GM21515 (cell line): ENCODE data around the gene ABLIM1.
"Not testable (repeated sequence)": the region's sequence is repeated elsewhere in the genome, so short reads cannot be mapped to it uniquely, and the experiment has no call there.

Source experiments
- ATAC-seq: cut with Tn5 transposase; IDR thresholded peaks from one replicate; pipeline ENCODE4 v1.9.1; 2021; ENCODE audit not compliant: unreplicated experiment

Gene ABLIM1

DNA sequence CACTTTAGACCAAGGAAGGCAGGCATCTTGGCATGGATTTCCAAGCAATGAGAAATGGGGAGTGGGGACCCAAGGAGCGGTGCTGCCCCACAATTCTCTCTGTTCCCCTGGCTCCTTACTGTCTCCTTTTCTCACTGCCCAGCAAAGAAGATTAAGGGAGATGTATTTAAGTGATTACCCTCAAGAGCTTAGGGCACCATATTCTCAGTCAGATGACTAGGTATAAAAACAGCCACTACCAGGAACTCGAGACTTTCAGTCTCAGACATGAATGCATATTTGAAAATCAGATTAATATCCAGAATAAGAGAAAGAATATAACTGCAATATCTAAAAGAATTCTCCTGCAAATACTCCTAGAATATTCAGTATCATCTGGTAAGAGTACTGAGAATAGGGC lies at the start of gene ABLIM1:
Gene ABLIM1 (minus strand): TSS at position 101 of the 400 bp plus-strand sequence. CDS start 75 bp downstream, at position 26.
- ATAC-seq = no peak

DNA sequence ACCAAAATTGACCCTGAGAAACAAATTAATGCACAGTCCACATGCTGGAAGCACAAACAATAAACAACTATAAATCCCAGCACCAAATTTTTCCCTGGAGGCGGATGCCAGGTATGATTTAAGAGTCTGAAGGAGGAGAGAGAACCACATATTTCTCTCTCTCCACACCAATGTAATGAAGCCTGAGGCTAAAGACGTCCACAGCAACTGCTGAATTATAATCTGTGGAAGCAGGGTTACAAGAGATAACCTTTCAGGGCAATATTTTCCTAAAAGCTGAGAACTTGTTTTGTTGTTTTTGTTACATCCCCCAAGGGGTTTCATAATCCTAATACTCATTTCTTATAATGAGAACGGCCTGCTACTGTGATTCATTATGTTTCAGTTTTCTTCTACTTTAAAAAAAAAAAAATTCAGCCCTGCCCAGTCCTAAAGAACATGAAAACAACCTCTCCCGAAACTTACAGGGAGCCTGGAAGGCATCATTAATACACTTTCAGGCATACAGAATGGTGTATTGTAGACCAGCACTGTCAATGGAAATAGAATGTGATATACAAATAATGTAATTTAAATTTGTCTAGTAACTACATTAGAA lies 48.5 kb upstream of the ABLIM1 start:
- no peak for ATAC-seq

GRCh38 chr10:114704679-114705078 lies 46.6 kb upstream of the ABLIM1 start:
- ATAC-seq = no peak

DNA sequence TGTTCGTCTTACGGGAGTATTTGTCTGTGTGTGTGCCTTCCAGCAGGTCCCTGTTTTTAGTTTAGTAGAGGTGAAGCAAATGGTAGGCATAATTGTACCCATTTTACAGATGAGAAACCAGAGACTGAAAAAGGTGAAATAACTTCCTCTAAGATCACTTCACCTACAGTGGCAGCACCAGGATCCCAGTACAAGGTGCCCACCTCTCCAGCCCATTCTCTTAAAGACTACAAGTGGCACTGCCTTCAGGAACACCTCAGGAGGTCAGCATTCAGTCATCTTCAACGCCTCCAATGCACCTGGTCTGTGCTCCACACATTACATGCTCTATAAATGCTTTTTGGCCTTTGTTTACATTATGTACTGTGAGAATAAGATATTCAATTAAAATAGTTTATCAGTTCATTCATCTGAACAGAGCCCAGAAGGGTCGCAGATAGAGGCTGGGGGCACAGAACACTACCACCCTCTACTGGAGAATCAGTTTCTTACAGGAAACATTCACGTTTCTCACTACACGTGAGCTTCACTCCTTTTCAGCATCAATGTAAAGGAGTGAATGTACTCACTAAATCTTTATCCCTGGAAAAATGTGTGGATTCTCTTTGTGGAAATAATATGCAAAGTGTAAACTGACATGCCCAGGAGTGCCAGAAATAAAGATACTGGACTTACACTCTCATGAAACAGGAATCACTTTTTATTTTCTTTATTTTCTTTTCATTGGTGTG lies 45.5 kb upstream of the ABLIM1 start:
- ATAC-seq = no peak

DNA sequence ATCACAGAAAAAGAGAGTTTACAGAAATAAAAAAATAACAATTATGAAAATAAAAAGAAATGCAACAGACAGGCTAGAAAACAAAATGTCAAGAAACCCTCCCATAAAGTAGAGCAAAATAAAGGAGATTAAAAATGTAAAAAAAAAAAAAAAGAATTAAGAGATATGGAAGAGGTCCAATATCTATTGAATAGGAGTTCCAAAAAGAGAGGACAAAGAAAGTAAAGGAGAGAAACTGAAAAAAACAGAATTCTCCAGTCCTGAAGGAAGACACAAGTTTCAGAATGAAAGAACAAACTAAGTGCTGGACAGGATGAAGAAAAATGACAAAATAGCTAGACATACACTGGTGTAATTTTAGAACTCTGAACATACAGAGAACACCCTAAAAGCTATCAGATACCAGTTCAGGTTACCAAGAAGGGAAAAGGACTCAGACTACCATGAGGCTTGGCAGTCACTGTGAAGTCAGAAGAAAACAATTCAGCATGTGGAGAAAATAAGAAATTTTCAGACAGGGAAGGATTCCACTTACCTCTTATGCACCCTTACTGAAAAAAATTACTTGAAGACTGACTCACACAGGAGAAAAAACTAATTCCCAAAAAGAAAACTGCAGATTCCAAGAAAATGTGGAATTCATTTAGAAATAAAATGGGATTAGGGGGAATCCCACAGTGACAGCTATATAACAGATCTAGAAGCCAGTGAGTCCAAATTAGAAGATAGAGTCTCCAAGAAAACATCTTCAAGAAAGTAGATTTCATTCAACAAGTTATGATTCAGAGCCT lies 40.4 kb upstream of the ABLIM1 start:
- no peak for ATAC-seq

DNA sequence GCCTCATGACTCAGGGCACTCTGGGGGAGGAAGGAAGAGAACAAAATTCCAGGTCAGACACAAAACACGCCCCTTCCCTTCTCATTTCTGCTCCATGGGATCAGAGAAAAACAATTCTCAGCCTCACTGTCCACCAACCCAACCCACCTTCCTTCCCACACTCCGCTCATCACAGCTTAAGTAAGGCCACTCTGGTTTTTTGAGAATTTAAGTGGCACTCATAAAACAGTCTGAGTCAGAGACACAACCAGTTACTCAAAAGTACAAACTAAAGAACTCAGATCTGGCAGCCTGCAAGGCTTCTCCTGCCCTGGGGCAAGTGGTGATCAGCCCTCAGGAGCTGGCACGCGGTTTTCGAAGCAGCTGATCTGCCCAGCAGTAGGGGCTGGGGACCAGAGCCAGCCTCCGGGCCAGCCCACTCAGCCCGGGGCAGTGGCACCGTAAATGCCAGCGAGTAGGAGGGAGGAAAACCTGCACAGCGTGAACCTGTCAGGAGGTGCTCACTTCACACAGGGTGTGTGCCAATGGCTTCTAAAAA lies 39.1 kb upstream of the ABLIM1 start:
- no peak for ATAC-seq

DNA sequence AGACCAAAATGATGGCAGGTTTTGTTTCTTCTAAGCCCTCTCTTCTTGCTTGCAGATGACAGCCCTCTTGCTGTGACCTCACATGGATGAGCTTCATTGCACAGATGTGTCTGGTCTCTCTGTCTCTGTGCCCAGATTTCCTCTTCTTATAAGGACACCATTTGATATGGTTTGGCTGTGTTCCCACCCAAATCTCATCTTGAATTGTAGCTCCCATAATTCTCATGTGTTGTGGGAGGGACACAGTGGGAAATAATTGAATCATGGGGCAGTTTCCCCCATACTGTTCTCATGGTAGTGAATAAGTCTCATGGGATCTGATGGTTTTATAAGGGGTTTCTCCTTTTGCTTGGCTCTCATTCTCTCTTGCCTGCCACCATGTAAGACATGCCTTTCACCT lies 38.2 kb upstream of the ABLIM1 start:
- not testable (repeated sequence) for ATAC-seq

DNA sequence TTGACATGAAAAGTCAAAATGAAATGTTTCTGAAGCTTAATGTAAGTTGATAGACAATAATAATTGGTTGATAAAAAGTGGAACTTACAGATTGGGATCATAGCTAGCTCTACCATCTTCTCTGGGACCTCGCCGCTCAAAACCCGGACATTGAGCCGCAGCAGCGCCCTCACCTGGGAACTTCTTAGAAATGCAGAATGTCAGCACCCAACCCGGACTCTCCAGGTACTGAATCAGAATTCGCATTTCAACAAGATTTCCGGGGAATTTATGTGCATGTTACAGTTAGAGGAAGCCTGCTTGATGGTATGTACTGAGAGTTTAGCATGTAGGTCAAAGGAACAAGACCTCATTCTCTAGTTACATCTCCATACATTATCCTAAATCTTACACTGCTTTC lies 36.7 kb upstream of the ABLIM1 start:
- ATAC-seq = peak; percentile 59

GRCh38 chr10:114694062-114694461 lies 36.0 kb upstream of the ABLIM1 start:
- no peak for ATAC-seq

- no peak for ATAC-seq
Measured at GRCh38 chr10:114691442-114691941, 33.4 kb upstream of the ABLIM1 start.

DNA sequence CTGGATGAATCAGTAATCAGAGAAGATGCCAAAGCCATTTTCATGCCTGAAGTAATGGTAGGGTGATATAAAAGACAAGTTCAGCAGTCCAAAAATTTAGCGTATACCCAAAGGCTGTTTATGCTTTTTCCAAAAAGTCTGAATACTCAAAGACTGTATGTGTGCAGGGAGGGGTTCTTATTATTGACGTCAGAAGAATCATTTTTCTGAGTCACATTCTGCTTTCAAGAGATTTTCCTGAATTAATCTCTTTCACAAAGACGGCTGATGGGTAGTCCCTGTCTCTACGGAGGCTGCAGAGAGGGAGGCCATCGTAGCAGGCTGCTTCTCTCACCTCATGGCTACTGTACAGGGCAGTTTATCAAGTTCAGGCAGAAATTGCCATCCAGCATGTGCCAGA lies 30.7 kb upstream of the ABLIM1 start:
- no peak for ATAC-seq

- ATAC-seq = no peak
Measured at GRCh38 chr10:114687459-114687858, 29.4 kb upstream of the ABLIM1 start.

DNA sequence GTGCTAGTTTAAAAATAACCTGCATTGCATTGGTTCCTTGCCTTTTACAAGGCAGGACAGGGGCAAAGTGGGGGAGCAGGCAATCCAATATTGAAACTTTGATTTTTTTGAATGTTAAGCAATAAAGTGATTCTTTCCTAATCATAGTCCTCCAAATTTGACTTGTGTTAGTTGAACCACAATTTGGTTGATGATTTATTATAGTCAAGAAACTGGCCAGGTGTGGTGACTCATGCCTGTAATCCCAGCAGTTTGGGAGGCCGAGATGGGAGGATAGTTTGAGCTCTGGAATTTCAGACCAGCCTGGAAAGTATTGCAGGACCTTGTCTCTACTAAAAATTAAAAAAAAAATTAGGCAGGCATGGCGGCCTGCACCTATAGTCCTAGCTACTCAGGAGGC lies 27.9 kb upstream of the ABLIM1 start:
- no peak for ATAC-seq

DNA sequence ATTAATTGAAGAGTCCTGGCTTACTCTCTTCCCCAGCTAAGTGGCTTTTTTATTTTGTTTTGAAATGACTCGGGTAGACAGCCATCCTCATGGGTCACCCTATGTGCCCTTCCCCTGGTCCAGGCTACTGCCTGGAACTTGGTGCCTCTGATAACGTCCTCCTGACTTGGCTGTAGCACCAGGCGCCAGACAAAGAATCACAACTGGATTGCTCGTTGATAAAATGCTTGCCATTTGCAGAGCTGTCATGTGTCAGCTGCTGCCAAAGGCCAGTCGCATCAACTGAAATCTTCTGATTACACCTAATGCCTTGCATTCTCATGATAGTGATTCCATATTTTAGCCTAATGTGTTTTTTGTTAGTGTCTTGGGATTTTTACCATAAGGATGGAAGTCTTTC lies 27.4 kb upstream of the ABLIM1 start:
- ATAC-seq = no peak

- ATAC-seq = no peak
Measured at GRCh38 chr10:114684822-114685209, 26.7 kb upstream of the ABLIM1 start.

DNA sequence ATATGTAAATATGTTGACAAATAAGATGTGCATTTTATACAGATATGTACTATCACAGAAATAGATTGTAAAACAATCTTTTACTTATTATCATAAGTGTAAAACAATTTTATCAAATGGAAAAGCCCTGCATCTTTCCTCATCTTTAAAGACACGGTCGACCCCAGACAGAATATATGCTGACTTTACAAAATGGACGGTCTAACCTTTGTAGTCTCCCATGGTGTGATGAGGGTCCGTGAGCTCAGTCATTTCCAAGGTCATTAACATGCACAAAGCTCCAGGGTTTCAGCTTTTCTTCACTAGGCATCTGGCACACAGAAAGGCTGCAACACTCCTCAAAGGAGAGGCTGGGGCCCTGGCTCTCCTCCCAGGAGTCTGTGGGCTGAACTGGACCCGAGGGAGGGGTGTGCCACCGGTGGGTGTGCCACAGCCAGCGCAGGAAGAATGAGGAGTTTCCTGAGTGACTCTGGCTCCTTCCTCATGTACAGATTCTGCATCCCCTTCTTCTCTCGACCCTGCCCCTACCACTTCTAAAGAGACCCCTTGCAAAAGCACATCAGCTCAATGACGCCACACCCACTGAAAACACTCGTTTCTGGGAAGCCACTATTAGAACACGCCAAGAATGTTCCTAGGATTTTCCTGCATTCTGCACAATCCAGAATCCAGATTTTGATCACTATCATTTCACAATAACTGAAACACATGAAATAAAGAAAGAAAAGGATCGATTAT lies 26.2 kb upstream of the ABLIM1 start:
- ATAC-seq = no peak

DNA sequence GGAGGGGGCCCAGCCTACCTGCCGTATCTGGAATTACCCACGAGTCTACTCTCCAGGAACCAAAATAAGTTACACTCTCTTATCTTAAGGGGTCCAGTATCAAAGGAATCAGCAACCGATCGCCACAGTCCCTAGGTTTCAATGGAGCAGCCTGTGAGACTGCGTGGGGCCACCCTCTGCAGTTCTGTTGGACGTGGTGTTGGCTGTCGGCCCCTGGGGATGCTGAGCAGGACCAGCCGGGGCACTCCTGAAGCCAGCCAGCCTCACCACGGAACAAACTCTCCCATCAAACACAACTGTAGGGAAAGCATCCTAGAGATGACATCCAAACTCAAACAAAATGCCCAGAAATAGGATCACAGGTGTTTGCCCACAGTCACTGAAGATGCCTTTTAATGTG lies 25.5 kb upstream of the ABLIM1 start:
- no peak for ATAC-seq

DNA sequence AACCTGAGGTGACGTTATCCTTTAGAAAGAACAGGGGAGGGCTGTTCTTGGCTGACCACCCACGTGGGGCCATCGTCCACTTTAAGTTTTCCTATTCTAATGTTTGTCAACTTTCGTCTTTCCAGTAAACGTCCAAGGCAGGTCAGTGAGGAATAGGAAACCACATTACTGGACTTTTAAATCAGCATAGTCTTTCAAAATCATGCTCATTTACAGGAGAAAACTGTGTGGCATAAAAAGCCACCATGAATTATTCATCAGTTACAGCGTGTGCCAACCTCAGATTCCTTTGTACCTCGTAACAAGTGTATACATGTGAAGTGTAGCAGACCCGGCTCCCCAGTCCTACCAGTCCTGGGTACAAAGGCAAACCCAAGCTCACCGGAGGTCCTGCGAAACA lies 25.1 kb upstream of the ABLIM1 start:
- ATAC-seq = no peak

DNA sequence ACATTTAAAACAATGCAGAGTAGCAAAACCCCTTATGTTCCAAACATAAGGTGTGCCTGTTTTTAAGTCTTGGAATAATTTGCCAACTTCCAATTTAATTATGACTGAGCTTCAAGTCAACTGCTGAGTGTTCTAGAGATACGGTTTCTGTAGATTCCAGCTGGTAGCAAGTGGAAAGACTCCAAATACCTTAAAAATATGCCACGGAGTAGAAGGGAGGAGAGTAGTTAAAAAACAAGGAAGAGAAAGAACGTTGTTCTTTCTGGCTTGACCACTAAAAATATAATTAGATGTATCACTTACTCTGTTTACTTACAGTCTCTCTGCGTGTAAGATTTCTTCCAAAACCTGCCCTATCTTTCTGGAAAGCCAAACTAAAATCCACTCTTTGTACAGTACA lies 24.5 kb upstream of the ABLIM1 start:
- no peak for ATAC-seq

GRCh38 chr10:114682121-114682520 lies 24.0 kb upstream of the ABLIM1 start:
- ATAC-seq = no peak

DNA sequence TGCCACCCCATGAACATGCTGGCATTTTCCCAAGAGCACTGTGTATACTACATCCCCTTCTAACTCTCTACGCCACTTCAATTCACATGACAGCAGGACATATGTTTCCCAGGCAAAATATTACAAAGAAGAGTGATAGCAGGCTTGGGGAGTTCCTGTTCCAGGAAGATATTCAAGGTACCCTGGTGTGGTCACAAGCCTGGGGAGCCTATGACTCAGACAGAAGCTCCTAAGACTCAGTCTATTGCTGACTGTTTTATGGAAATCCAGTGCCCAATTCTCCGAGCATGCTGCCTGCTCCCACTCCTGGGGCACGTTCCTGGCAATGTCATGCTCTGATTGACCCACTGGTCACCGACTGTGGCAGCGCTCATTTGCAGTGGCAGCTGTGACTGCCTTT lies 23.5 kb upstream of the ABLIM1 start:
- ATAC-seq = no peak
